HepG2 (cell line): Measurements from ENCODE around the gene ABL2. TPM values are rescaled to one million over a fixed set of nuclear protein-coding genes. Genes with fewer than 3 reads are reported as not detected.

Source experiments
- HNF4G ChIP-seq, 2 experiments: sonication (generic) in 1 of 2; formaldehyde crosslinking in 1 of 2; IDR thresholded peaks; 2 replicates each; pipeline versions ENCODE4 v1.4.0 to v1.6.1; 2011 to 2020; ENCODE audit warnings: borderline replicate concordance in 2 of 2, low read depth in 2 of 2, mild to moderate bottlenecking in 2 of 2, low read length in 1 of 2, missing genetic modification reagents in 1 of 2, moderate library complexity in 1 of 2
- MATR3 ChIP-seq: sonication (generic); formaldehyde crosslinking; IDR thresholded peaks from 2 replicates; pipeline ENCODE4 v1.4.0; 2020; ENCODE audit warnings: missing genetic modification reagents
- MYPOP ChIP-seq: sonication (generic); formaldehyde crosslinking; IDR thresholded peaks from 2 replicates; pipeline ENCODE4 v1.8.1; 2023; ENCODE audit warnings: mild to moderate bottlenecking, moderate library complexity, missing genetic modification reagents
- POGK ChIP-seq: sonication (generic); formaldehyde crosslinking; conservative IDR thresholded peaks from 2 replicates; pipeline ENCODE4 v1.8.0; 2022; ENCODE audit warnings: mild to moderate bottlenecking, moderate library complexity, missing genetic modification reagents
- POGZ ChIP-seq: sonication (generic); formaldehyde crosslinking; IDR thresholded peaks from 2 replicates; pipeline ENCODE4 v1.4.0; 2020; ENCODE audit warnings: mild to moderate bottlenecking, missing genetic modification reagents
- ZNF318 ChIP-seq: sonication (generic); formaldehyde crosslinking; IDR thresholded peaks from 2 replicates; pipeline ENCODE4 v1.4.0; 2020; ENCODE audit warnings: mild to moderate bottlenecking, missing genetic modification reagents
- ZNF841 ChIP-seq: sonication (generic); formaldehyde crosslinking; IDR thresholded peaks from 2 replicates; pipeline ENCODE4 v1.8.1; 2023; ENCODE audit warnings: missing genetic modification reagents, borderline replicate concordance
- polyA plus RNA-seq, 8 experiments: library from polyadenylated mRNA; depleted of rRNA in 3 of 8; stranded (reverse) in 7 of 8; unstranded in 1 of 8; fragments of >200 nt; fragmentation: Illumina TruSeq in 4 of 8; extraction: Trizol in 4 of 8; gene quantifications; 2 replicates each; pipeline versions ENCODE4 v1.2.1 to v1.2.3, GENCODE V29; 2011 to 2016; ENCODE audit warnings: low read depth in 4 of 8, missing spikeins in 1 of 8, mixed read lengths in 1 of 8; ENCODE audit not compliant: insufficient read depth in 1 of 8
- total RNA-seq, 5 experiments: library from RNA; depleted of rRNA; stranded (reverse); fragments of >200 nt; fragmentation: Illumina TruSeq; extraction: Trizol; gene quantifications; 2 replicates each; pipeline ENCODE4 v1.2.3, GENCODE V29; 2016; ENCODE audit warnings: low read depth in 1 of 5

ABL2 gene
- total and polyA plus RNA-seq, 2 of the 13 experiments (the other 11 are each of a cell fraction or from before 2014, with no cell fraction given), result 5.8 to 6.0 TPM

GRCh38 chr1:179208681-179209477 lies 20.6 kb downstream of the ABL2 start (continued):
- TF ChIP-seq HNF4G (IDR thresholded peaks at IDR 0.05; ENCODE audit: borderline replicate concordance, low read depth, low read length) (no peak), HNF4G (CRISPR knock-in tag; IDR thresholded peaks at IDR 0.05; ENCODE audit: borderline replicate concordance, low read depth) (no peak), MYPOP (CRISPR knock-in tag) (no peak), ZNF841 (CRISPR knock-in tag) (no peak), POGK (no peak), MATR3 (CRISPR knock-in tag) (no peak), POGZ (CRISPR knock-in tag) (no peak), ZNF318 (CRISPR knock-in tag) (no peak)
